GM04503 (cell line): ENCODE results near the gene ATP6V1B1.

Experiments used
- DNase-seq: peaks from one replicate; pipeline ENCODE4 v3.0.0-alpha.2; 2012; ENCODE audit warnings: low read depth

The ATP6V1B1 gene

GRCh38 chr2:70927138-70927537, 8.6 kb upstream of the ATP6V1B1 start:
- DNase-seq: no peak

- DNase-seq: no peak
Observed at GRCh38 chr2:70927641-70928040, 8.1 kb upstream of the ATP6V1B1 start.

- DNase-seq: no peak
Observed at GRCh38 chr2:70928366-70928765, 7.3 kb upstream of the ATP6V1B1 start.

GRCh38 chr2:70930371-70931329, 5.0 kb upstream of the ATP6V1B1 start:
- DNase-seq: no peak

GRCh38 chr2:70931376-70932000, 4.2 kb upstream of the ATP6V1B1 start:
- DNase-seq: no peak

- no peak for DNase-seq
Observed at GRCh38 chr2:70932631-70933230, 3.0 kb upstream of the ATP6V1B1 start.

GRCh38 chr2:70934981-70935380, 719 bp upstream of the ATP6V1B1 start:
- no peak for DNase-seq

- no peak for DNase-seq
Observed at GRCh38 chr2:70936165-70936978, 672 bp downstream of the ATP6V1B1 start.

- no peak for DNase-seq
Observed at GRCh38 chr2:70936979-70937811, 1.5 kb downstream of the ATP6V1B1 start.

- no peak for DNase-seq
Observed at GRCh38 chr2:70937866-70938585, 2.3 kb downstream of the ATP6V1B1 start.

GRCh38 chr2:70938586-70938950, 2.9 kb downstream of the ATP6V1B1 start:
- no peak for DNase-seq

GRCh38 chr2:70939001-70939838, 3.5 kb downstream of the ATP6V1B1 start:
- no peak for DNase-seq

- DNase-seq: no peak
Observed at GRCh38 chr2:70939839-70940580, 4.3 kb downstream of the ATP6V1B1 start.

- no peak for DNase-seq
Observed at GRCh38 chr2:70941186-70941585, 5.5 kb downstream of the ATP6V1B1 start.

- no peak for DNase-seq
Observed at GRCh38 chr2:70941701-70942100, 6.0 kb downstream of the ATP6V1B1 start.

GRCh38 chr2:70942396-70943204, 6.9 kb downstream of the ATP6V1B1 start:
- DNase-seq: no peak

GRCh38 chr2:70943205-70943871, 7.6 kb downstream of the ATP6V1B1 start:
- no peak for DNase-seq
